ENCODE results near the gene ABTB2. TPM values are rescaled to one million over a fixed set of nuclear protein-coding genes. Genes with fewer than 3 reads are reported as not detected.

ABTB2 gene
- polyA plus RNA-seq, 1 donor: 8.7 TPM

DNA sequence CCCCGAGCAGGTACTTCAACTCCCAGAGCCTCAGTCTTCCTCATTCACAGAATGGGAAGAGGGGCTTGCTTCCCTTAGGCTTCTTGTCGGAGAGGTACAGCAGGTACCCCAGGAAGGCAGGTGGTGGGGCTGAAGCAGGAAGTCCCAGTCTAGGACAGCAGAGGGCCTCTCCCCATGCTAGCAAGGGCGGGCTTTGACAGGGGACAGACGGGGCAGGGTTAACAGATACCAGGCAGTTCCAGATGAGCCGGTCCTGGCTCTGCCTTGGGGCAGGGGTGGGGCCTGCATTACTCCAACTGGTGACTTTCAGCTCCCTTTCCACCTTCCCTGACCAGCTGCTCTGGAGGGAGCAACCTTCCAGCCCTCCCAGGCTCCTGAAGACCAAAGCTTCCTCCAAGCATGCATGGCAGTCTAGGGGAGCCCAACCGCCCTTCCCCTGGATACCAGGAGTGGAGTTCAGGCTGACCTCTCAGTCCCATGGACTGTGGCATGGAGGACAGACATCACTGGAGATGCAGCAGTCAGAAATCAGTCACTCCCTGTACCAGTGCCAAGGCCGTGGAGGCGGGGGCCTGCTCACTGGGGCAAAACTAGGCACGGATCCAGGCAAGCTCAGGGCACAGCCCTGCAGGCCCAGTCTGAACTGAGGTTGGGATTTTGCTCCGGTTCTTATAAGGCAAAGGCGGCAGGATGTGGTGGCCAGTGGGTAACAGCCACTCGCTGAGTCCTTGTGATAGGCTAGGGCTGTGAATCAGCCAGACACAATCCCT is 191.8 kb downstream of the ABTB2 start:
- DNase-seq: no peak

DNA sequence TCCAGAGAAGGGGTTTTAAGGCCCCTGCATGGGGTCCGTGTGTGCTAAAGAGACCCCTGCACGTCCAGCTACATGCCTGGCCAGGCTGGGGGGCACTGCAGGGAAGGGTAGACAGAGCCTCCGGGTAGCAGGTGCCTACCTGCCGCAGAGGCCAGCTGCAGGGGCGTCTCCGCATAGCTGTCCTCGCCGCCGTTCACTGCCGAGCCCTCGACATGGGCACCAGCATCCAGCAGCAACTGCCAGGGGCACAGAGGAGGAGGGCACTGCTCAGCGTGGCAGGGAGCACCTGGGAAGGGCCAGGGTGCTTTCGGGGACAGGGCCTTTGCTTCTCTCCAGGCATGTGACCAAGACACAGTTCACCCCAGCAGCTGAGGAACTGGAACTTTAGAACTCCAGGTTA is 192.7 kb downstream of the ABTB2 start:
- no peak for DNase-seq

DNA sequence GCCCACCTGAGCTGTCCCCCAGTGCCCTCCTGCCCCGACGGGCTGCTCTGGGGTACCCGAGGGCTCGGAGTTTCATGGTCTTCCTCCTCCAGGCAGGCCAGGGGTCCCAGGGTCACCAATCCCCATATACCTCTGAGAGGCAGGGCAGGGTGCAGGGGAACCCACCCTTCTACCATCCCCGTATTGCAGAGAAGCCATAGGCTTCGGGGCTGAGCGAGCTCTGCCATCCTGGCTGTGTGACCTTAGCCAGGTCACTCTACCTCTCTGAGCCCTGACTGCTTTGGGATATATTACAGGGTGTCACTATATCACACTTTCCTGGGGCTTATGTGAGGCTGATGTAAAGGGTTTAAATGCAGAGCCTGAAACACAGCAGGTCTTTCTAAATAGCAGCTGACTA is 195.0 kb downstream of the ABTB2 start:
- DNase-seq: no peak

DNA sequence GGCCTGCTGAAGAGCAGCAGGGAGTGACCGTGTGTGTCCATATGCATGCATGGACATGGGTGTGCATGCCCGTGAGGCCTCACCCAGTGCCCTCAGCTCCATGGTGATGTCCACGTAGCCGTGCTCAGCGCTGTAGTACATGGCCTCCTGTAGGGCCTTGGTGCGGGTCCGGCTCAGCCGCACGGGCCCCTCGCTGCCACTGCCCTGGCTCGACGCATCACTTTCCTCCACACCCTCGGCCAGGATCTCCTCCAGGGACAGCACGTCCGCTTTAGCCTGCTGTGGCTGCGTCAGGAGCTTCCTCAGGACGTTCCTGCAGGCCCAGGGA is 195.4 kb downstream of the ABTB2 start:
- no peak for DNase-seq

DNA sequence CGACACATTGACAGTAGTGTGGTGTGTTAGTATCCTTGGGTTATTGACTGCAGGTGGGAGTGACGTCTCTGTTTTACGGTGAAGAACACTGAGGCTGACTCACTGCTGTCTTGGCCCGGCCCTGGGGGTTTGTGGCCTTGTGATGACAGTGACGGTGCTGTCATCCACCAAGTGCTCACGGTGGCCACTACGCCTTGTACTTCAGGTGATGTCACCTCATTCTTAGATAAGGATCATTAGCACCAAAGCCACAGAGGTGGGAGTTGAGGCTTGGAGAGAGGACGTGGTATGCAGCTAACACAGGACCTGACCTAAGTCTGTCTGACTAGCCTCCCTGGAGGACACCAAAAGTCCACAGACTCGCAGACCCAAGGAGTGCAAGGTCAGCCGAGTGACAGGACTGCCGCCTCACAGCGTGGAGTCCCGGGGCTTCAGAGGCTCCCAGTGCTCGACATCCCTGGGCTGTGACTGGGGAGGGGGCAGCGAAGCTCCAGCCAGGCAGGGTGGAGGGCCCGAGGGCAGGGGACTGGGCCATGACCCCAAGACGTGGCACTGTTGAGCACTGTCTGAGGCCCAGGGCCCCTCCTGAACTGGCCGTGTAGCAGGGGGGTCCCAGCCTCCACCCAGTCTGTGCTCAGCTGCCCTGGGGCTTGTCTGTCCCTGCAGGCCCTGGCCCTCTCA is 195.9 kb downstream of the ABTB2 start:
- no peak for DNase-seq

DNA sequence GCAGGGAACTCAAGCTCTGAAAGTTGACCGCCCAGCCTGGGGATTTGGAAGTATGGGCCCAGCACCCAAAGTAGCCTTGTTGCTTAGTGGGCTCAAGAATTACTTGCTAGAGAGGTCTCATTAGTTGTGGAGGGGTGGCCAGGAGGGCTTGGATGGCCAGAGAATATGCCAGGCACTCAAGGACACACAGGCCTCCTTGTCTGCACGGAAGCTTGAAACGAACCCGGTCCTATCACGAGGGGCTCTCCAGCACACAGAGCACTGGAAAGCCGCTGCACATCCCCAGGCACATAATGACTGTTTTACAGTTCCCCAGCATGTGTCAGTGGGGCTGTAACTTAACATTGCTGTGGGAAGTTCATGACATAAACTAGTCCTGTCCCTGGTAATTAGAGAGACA is 196.4 kb downstream of the ABTB2 start:
- DNase-seq: no peak

DNA sequence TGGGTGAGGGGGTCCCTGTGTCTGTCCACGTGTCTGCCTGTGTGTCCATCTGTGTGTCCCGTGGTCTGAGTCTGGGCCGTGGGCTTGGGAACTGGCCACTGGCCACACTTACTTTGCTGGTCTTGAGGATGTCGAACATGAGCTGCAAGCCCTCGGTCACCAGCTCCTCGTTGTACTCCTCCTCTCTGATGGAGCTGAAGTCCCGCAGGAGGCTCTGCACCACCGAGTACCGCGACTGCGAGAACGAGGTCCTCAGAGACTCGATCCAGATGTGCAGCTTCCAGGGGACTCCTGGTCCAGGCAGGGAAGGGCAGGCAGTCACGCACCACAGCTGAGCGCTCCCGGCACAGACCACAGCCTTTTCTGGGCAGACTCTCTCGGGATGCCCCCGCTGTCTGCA is 197.0 kb downstream of the ABTB2 start:
- DNase-seq: no peak

DNA sequence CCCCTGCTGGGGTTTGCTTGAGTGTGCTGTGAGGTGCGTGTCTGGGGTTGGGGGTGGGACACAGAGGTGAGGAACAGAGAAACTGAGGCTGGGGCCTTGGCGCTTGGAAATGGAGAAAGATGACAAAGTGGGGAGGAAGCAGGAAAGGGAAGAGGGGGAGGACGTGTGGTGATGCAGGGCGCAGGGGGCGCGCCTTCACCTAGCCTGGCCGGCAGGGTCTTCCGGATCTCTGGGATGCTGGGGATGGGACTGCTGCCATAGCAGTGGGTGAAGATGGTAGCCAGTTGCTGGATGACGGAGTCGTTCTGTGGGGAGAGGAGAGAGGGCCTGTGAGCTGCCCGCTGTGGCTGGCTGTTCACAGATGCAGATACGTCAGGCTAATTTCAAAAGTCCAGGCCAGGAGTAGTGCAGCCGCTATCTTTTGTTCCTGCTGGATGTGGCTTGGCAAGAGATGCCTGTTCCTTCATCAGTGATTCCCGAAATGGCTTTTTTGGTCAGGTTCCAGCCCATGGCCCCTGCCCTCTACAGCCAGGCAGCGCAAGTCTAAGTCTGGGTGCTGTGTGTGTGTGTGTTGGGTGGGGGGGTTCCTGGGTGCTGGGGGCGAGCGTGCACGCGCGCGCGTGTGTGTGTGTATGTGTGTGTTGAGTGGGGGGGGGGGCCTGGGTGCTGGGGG is 197.6 kb downstream of the ABTB2 start:
- DNase-seq: no peak

DNA sequence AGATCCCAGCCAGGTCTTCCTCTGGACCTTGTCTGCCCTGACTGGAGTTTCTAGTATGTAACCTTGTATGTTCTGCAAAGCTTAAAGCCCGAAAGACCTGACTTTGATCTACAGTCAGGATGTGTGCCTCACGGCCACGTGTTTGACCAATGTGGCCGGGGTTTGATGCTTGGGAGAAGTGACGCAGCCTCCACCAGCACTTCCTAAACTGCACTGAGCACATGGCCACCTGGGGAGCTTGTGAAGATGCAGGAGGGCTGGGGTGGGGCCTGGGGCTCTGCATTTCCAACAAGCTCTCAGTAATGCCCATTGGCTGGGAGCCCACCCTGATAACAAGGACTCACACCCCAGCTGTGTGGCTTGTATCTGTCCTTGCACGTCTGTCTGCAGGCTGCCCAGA is 199.1 kb downstream of the ABTB2 start:
- no peak for DNase-seq

DNA sequence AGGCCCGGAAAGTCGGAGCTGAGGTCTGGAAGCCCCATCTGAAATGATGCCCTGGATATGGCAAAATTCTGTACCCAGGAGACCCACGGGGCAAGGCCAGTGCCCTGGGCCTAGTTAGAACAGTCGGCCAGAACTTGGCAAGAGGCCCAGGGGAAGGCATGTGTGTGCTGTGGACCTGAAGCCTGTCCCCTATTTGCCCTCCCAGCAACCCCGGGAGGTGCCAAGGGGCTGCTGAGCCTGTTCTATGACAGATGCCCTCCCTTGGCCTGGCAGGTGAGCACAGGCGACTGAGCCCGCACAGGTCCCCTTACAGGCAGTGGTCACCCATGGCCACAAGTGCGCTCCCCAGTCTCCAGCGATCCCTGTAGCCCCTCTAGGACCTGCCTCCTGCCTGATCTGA is 200.6 kb downstream of the ABTB2 start:
- no peak for DNase-seq

DNA sequence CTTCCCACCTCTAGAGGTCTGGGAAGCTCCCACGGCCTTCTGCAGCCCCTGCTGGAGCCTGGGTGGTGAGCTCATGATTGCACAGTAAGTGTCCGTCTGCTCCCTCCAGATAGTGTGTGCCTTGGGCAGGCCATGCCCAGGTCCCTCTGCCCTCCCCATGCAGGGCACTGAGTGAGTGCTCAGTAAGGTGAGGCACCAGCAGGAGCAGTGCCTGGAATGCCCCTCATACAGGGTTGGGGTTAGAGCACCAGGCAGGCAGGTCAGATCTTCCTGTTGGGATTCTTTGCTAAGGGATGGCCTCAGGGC is 202.1 kb downstream of the ABTB2 start:
- no peak for DNase-seq

DNA sequence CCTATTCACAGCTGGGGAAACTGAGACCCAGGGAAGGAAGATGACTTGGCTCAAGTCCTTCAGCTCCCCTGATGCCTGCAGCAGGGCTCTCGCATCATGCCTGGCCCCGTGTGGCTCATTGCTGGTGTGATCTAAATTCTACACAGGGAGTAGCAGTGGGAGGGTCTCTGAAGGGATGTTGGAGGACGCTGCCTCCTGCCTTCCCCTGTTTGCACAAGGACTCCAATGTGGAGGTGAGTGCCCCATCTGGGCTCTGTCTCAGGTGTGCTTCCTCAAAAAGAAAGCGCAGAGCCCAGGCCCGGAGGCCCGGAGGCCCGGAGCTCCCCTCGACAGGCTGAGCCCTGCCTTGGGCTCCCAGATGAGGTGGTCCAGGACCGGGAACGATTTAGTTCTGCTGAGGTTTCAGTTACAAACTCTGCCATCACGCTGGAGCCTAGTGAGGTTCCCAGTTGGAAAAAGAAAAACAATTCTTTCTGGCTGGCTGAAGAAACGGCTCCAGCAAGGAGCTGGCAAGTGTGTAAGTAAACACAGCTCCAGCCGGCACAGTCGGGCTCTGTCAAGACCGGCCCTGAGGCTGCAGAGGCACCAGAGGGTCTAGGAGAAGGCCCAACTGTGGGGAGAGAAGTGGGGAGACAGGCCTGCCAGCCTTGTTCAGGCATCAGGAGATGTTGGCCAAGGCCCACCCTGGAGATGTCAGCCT is 202.6 kb downstream of the ABTB2 start:
- no peak for DNase-seq

DNA sequence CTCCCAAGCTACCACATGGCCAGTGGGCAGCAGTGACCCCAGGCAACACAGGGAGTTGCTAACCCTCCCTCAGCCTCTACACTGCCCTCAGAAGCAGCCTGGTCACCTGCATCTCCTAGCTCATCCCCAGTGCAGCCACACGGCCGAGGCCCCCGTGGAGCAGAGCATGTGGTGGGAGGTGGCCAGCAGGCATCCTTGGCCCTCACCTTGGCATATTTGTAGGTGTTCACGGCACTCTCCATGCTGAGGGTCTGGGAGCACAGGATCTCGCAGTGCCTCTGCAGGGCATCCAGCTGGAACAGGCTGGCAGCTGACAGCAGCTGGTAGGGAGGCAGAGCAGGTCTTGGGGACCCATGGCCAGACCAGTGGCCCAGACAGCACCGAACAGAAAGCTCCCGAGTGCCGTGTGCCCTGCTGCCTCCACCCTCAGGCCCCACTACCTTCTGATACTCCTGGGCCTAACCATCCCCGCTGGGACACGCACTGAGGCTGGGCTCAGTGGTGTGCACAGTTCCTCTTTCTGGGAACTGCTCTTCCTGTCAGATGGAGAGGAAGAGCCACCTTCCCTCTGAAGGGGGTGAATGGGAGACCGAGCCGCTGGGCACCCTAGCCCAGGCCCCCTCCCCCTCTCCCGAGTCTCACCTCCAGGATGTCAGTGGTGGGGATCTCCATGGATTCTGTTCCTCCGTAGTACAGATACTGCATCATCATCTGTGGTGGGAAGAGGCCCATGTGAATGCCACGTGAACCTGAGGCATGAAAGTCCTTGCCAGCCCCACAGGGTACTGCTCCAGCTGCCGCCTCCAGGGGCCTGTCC is 203.5 kb downstream of the ABTB2 start:
- no peak for DNase-seq

DNA sequence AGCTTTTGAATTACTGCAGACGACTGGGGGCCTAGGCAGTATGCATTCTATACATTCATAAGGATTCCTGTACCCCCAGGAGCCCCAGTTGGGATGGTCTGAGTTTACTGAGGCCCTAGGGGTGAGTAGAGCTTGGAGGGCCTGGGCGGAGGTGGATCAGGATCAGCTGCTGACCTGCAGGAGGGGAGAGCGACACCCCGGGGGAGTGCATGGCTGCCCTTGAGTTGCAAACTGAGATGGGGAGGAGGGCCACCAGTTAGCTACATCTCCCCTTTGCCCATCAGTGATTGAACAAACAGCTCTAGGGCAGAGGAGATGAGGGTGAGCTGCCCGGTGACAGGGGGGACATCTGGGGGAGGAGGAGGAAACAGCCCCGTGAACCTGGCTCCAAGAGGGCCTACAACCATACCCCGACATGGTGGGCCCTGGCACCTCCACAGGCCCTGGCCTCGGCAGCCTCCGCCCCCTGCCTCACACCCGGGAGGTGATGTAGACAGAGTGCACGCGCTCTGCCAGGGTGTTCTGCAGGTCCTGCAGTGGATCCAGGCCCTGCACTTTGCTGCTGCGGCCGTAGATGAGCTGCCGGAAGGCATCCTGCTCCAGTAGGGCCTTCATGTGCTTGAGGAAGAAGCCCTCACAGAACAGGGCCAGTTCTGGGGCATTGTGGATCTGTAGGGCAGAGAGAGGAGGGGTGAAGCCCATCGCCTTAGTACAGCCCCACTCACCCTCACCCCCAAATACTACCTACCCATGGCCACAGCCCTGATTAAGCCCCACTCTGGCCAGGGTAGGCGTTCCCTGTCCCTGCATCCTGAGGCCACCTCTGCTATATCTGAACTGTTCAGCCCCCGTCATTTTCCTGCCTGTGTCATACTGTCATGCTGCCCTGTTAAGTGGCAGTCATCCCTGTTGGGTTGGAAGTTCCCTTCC is 205.6 kb downstream of the ABTB2 start:
- DNase-seq: no peak

DNA sequence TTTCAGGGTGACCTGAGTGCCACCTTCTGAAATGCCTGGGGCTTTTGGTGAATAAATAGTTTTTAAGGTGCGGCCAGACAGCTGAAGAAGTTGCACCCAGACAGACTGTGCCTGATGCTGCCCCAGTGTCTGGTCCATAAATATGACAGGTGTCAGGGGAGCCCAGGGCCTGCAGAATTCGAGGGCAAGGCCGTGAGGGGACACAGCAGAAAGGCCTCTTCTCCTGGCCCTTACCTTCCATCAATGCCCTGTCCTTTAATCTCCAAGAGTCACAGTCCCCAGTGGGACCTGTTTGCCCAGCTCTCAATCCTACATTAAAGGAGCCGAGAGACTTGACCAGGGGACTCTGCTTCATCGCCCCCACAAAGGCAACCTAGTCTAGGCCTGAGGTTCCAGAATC is 206.6 kb downstream of the ABTB2 start:
- no peak for DNase-seq

DNA sequence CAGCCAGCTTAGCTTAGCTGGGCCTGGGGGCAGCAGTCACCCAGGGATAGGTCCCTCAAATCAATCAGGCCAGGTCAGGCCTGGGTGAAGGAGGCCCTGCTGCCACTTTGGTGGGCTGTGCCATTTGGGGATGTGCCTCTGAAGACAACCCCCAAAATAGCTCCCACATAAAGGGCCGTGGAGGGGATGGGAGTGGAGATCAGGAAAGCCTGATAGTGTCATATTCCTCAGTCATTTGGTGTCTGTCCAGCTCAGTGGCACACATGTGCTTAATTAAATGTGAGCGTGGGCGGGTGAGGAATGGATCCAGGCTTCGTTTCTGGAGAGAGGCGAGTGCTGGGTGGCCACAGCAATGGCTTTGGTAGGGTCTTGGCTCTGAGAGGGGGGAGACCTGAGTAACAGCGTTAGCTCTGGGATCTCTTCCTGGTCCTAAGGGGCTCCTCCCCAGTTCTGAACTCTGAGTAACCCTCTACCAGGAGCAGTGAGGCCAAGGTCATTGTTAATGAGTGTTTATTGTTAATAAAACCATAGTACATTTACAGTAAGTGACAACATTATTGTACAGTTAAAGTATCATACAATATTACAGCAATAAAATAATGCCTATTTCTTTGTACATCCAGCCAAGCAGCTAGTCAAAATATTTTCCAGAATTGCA is 207.2 kb downstream of the ABTB2 start:
- no peak for DNase-seq

DNA sequence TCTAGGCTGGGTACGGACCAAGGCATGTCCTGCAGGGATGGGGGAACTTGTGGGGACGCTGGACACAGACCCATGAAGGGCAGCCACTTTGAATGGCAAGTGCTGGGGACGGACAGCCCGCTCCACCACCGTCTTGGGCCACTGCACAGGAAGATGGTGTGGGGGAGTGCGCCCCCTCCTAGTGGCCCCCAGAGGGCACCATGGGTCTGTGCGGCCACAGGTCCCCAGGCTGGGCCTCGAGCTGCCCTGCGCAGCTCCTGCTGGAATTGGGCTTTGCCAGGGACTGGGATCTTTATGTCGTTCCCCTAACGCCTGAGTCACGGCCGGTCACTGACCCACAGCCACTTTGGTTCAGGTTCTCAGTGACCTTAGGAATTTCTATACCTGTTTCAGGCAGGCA is 208.0 kb downstream of the ABTB2 start:
- DNase-seq: no peak

DNA sequence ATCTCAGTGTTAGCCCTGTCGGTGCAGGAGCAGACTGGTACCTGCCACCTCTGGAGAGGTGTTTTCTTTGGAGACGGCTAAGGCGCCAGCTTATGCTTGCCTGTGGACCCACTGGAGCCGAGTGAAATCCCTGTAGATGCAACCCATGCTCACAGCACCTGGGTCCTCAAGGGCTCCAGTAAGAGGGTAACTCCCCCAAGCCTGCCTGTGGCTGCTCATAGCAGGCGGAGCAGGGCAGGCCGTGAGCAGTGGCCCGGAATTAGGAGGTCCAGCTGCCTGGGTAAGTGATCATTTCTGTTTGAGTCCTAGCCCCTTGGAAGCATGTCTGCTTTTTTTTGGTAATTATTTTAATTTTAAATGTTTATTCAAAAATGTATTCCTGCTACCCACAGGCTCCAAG is 208.5 kb downstream of the ABTB2 start:
- DNase-seq: no peak

DNA sequence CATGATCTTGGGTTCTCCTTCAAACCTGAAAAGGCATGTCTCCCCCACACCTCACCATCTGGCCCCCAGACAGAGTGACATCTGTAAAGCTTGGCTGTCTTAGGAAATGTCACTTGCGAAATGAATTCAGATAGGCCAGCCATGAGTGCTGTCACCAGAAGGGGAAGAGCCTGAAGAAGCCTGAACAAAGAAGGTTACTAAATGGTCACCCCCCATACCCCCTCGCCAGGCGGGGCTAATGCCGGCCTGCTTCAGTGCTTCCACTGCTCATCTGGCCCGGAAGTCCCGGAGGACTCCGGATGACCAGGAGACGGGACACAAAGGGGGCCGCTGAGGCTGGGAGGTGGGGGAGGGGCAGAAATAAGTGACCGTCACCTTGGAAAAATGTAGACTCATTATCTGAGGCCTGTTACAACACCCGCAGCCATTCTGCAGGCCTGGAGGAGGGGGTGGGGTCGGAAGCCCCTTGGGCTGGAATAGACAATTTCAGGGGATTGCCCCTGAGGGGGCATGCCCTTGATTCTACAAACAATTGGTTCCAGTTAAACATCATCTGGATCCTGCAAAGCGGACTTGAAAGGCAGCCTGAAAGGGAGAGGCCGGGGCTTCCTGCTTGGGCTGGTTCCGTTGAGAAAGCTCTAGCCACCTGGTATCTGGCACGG is 209.2 kb downstream of the ABTB2 start:
- no peak for DNase-seq

DNA sequence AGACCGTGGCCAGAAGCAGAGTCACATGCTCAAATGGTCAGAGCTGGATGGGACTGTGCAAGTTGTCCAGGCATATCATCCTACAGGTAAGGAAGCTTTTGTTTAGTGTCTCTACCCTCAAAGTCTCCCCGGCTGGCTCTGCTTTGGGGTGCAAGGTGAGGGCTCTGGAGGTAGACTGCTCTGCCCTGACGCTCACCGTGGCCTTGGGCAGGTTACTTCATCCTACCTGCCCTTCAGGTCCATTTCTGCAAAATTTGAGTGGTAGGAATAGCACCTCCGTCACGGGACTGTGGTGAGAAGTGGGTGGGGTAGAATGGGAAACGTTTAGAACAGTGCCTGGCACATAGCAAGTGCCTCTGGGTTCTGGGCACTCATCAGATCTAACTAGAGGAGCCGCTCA is 210.2 kb downstream of the ABTB2 start:
- no peak for DNase-seq

All from hindlimb muscle (tissue), 1 donor.